ENCODE measurements around the gene EVI5L.

DNA sequence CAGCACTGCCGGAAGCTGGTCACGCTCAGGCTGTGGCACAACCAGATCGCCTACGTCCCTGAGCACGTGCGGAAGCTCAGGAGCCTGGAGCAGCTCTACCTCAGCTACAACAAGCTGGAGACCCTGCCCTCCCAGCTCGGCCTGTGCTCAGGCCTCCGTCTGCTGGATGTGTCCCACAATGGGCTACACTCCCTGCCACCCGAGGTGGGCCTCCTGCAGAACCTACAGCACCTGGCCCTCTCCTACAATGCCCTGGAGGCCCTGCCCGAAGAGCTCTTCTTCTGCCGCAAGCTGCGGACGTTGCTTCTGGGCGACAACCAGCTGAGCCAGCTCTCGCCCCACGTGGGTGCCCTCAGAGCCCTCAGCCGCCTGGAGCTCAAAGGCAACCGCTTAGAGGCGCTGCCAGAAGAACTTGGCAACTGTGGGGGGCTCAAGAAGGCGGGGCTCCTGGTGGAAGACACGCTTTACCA lies 70.4 kb downstream of the EVI5L start:
- TF ChIP-seq, protein P1, sequence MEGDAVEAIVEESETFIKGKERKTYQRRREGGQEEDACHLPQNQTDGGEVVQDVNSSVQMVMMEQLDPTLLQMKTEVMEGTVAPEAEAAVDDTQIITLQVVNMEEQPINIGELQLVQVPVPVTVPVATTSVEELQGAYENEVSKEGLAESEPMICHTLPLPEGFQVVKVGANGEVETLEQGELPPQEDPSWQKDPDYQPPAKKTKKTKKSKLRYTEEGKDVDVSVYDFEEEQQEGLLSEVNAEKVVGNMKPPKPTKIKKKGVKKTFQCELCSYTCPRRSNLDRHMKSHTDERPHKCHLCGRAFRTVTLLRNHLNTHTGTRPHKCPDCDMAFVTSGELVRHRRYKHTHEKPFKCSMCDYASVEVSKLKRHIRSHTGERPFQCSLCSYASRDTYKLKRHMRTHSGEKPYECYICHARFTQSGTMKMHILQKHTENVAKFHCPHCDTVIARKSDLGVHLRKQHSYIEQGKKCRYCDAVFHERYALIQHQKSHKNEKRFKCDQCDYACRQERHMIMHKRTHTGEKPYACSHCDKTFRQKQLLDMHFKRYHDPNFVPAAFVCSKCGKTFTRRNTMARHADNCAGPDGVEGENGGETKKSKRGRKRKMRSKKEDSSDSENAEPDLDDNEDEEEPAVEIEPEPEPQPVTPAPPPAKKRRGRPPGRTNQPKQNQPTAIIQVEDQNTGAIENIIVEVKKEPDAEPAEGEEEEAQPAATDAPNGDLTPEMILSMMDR (IDR thresholded peaks at IDR 0.05) = no peak
- TF ChIP-seq POLR2A (IDR thresholded peaks at IDR 0.05) = no peak

Data from prostate gland (tissue), 2 donors.